ENCODE data around the gene CDK2AP2.

- TF ChIP-seq, protein P1, sequence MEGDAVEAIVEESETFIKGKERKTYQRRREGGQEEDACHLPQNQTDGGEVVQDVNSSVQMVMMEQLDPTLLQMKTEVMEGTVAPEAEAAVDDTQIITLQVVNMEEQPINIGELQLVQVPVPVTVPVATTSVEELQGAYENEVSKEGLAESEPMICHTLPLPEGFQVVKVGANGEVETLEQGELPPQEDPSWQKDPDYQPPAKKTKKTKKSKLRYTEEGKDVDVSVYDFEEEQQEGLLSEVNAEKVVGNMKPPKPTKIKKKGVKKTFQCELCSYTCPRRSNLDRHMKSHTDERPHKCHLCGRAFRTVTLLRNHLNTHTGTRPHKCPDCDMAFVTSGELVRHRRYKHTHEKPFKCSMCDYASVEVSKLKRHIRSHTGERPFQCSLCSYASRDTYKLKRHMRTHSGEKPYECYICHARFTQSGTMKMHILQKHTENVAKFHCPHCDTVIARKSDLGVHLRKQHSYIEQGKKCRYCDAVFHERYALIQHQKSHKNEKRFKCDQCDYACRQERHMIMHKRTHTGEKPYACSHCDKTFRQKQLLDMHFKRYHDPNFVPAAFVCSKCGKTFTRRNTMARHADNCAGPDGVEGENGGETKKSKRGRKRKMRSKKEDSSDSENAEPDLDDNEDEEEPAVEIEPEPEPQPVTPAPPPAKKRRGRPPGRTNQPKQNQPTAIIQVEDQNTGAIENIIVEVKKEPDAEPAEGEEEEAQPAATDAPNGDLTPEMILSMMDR (conservative IDR thresholded peaks at IDR 0.05; ENCODE audit: low read length) = no peak
- TF ChIP-seq EZH2phosphoT487 (IDR thresholded peaks at IDR 0.05; ENCODE audit: borderline replicate concordance) = no peak
Measured at GRCh38 chr11:67528376-67528775, 20.4 kb upstream of the CDK2AP2 start.

Measured in Loucy (cell line).